ENCODE data around the gene FGFR4. TPM values are rescaled to one million over a fixed set of nuclear protein-coding genes. Genes with fewer than 3 reads are reported as not detected.

Gene FGFR4
- total and polyA plus RNA-seq, 2 donors (not counting 1 experiment from before 2014, with no cell fraction given) = 1.2 to 2.7 TPM

DNA sequence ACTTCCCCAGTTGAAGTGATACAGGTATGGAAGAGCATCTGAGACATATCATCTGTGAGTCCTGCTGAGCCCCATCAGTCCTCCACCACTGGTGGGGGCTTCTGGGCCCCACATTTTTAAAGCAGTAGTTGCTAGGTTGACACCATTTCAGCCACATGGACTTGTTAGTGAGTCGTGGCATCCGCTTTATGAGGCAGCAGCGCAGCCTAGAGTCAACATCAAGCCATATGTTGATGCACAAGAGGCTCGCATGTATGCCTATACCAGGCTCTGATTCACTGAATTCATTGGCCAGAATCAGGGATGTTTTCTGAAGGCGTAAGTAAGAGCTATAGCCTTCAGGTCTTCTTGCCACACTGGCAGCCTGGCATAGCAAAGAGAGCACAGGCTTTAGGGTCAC, 37.4 kb upstream of the FGFR4 start:
- H3K79me2 ChIP-seq (ENCODE audit: control insufficient read depth, insufficient read depth, low read length) = no peaks in the 10 kb centered on the region
- H3K9ac ChIP-seq (ENCODE audit: low read length) = no peak overlapping the region
- ChIA-PET CTCF (interaction anchor here (1.5 kb wide), 1 partner anchor 22 kb away, joined by 6 read pairs; no protein-coding TSS in a partner anchor), POLR2A (no interaction called here)
- Mint-ChIP-seq H3K4me3 (no peak overlapping the region), H3K9me3 (ENCODE audit: insufficient read depth) (no peaks in the 10 kb centered on the region), H3K27me3 (no peaks in the 10 kb centered on the region), H3K4me1 (no peaks in the 10 kb centered on the region), H3K27ac (no peak overlapping the region)
- no peak overlapping the region for H3K4me2 ChIP-seq (replicated peaks; ENCODE audit: low read depth, low read length, poor library complexity, severe bottlenecking)
- no peak overlapping the region for H3K27ac ChIP-seq (ENCODE audit: low read length in 2 of 2)
- ATAC-seq (ENCODE audit: low read depth) (no peak), DNase-seq (no peak)
- no peaks in the 10 kb centered on the region for H3K27me3 ChIP-seq (replicated peaks in 1 of 4; ENCODE audit: control extremely low read depth in 1 of 4, control insufficient read depth in 3 of 4, insufficient read depth in 4 of 4, low read length in 3 of 4)
- no peaks in the 10 kb centered on the region for H4K20me1 ChIP-seq (ENCODE audit: control insufficient read depth, insufficient read depth, low read length, poor library complexity, severe bottlenecking)
- no peaks in the 10 kb centered on the region for H3K9me3 ChIP-seq (ENCODE audit: control extremely low read depth in 1 of 3, control insufficient read depth in 2 of 3, insufficient read depth in 1 of 3, low read length in 2 of 3)
- H3K4me1 ChIP-seq (ENCODE audit: control insufficient read depth in 2 of 2, insufficient read depth in 2 of 2, low read length in 2 of 2) = no peaks in the 10 kb centered on the region
- H3K36me3 ChIP-seq (replicated peaks in 1 of 2; ENCODE audit: control extremely low read depth in 1 of 2, control insufficient read depth in 1 of 2, extremely low read depth in 1 of 2, insufficient read depth in 2 of 2, low read length in 1 of 2) = peaks cover 1 to 51% of the 10 kb centered on the region in 2 experiments
- no peak overlapping the region for H2AFZ ChIP-seq (ENCODE audit: insufficient read depth, low read depth, low read length, poor library complexity, severe bottlenecking)
- no peak for TF ChIP-seq EZH2 (IDR thresholded peaks at IDR 0.05; ENCODE audit: borderline replicate concordance, insufficient read depth, low read depth, low read length, poor library complexity, severe bottlenecking)
- TF ChIP-seq, protein P1, sequence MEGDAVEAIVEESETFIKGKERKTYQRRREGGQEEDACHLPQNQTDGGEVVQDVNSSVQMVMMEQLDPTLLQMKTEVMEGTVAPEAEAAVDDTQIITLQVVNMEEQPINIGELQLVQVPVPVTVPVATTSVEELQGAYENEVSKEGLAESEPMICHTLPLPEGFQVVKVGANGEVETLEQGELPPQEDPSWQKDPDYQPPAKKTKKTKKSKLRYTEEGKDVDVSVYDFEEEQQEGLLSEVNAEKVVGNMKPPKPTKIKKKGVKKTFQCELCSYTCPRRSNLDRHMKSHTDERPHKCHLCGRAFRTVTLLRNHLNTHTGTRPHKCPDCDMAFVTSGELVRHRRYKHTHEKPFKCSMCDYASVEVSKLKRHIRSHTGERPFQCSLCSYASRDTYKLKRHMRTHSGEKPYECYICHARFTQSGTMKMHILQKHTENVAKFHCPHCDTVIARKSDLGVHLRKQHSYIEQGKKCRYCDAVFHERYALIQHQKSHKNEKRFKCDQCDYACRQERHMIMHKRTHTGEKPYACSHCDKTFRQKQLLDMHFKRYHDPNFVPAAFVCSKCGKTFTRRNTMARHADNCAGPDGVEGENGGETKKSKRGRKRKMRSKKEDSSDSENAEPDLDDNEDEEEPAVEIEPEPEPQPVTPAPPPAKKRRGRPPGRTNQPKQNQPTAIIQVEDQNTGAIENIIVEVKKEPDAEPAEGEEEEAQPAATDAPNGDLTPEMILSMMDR (IDR thresholded peaks at IDR 0.05) = no peak
- intact Hi-C loops (cut with micrococcal nuclease) = no loop called here
- H3K4me3 ChIP-seq (ENCODE audit: control extremely low read depth in 1 of 5, extremely low read depth in 1 of 5, insufficient read depth in 1 of 5, low read depth in 2 of 5, low read length in 4 of 5) = no peak overlapping the region
- over 99% methylated on average over 5 of the region's 5 CpGs for WGBS (ENCODE audit: insufficient coverage)

DNA sequence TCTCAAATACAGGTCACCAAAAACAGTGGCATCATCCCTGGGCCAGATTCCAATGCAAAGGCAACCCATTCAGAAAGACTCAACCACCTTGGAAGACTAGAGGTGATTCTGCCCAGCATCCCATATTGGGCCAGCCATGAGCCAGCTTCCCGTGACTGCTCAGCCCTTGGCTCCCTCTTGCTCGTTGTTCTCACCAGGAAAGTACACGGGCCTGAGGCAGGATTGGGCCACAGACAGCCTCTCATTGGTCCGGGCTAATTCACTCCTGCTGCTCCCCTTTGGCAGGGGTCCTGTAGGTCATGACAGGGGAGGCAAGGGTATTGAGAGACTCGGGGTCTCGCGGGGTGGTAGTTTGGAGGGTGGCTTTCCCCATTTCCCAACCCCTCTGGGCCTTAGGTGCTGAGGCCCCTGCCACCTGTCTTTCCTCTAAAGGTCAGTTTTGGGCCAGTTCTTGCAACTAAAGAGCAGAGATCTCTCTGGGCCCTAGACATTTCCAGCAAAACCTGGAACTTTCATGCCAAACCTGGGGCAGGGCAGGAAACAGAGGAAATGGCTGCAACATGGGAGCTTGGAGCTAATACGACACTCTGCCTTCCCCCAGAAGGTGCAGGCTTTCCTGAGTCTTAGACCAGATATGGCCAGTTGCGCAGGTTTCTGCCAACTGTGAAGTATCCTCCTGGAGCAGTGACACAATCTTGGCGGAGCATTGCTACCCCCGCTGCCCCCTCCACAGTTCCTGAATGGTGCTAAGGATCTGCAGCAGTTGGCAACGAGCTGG, 22.0 kb upstream of the FGFR4 start:
- H3K4me1 Mint-ChIP-seq = peaks cover 14% of the 10 kb centered on the region
- H3K4me2 ChIP-seq (replicated peaks; ENCODE audit: low read depth, low read length, poor library complexity, severe bottlenecking) = no peak overlapping the region
- 100% methylated on average over 9 of the region's 12 CpGs for WGBS (ENCODE audit: insufficient coverage)
- ChIA-PET CTCF (interaction anchor here (0.6 to 1.8 kb wide), 2 partner anchors 9 to 63 kb away, joined by 4 to 5 read pairs; no protein-coding TSS in a partner anchor), POLR2A (interaction anchor here (0.6 kb wide), 1 partner anchor 18 kb away, joined by 5 read pairs; no protein-coding TSS in a partner anchor)
- H3K36me3 ChIP-seq (replicated peaks in 1 of 2; ENCODE audit: control extremely low read depth in 1 of 2, control insufficient read depth in 1 of 2, extremely low read depth in 1 of 2, insufficient read depth in 2 of 2, low read length in 1 of 2) = peaks cover 0 to 28% of the 10 kb centered on the region in 2 experiments
- DNase-seq (no peak), ATAC-seq (ENCODE audit: low read depth) (no peak)
- H2AFZ ChIP-seq (ENCODE audit: insufficient read depth, low read depth, low read length, poor library complexity, severe bottlenecking) = no peak overlapping the region
- H3K9me3 Mint-ChIP-seq (ENCODE audit: insufficient read depth) = no peaks in the 10 kb centered on the region
- TF ChIP-seq, protein P1 (IDR thresholded peaks at IDR 0.05) = no peak
- TF ChIP-seq EZH2 (IDR thresholded peaks at IDR 0.05; ENCODE audit: borderline replicate concordance, insufficient read depth, low read depth, low read length, poor library complexity, severe bottlenecking) = no peak
- intact Hi-C loops (cut with micrococcal nuclease) = no loop called here
- H3K27me3 ChIP-seq (replicated peaks in 1 of 4; ENCODE audit: control extremely low read depth in 1 of 4, control insufficient read depth in 3 of 4, insufficient read depth in 4 of 4, low read length in 3 of 4) = no peaks in the 10 kb centered on the region
- H3K27ac ChIP-seq (ENCODE audit: low read length in 2 of 2) = no peak overlapping the region
- no peak overlapping the region for H3K9ac ChIP-seq (ENCODE audit: low read length)
- peaks cover 0 to 14% of the 10 kb centered on the region in 2 donors for H3K4me1 ChIP-seq (ENCODE audit: control insufficient read depth in 2 of 2, insufficient read depth in 2 of 2, low read length in 2 of 2)
- no peaks in the 10 kb centered on the region for H3K9me3 ChIP-seq (ENCODE audit: control extremely low read depth in 1 of 3, control insufficient read depth in 2 of 3, insufficient read depth in 1 of 3, low read length in 2 of 3)
- no peak overlapping the region for H3K4me3 Mint-ChIP-seq
- H4K20me1 ChIP-seq (ENCODE audit: control insufficient read depth, insufficient read depth, low read length, poor library complexity, severe bottlenecking) = no peaks in the 10 kb centered on the region
- H3K79me2 ChIP-seq (ENCODE audit: control insufficient read depth, insufficient read depth, low read length) = no peaks in the 10 kb centered on the region
- no peak overlapping the region for H3K4me3 ChIP-seq (ENCODE audit: control extremely low read depth in 1 of 5, extremely low read depth in 1 of 5, insufficient read depth in 1 of 5, low read depth in 2 of 5, low read length in 4 of 5)
- no peaks in the 10 kb centered on the region for H3K27me3 Mint-ChIP-seq
- H3K27ac Mint-ChIP-seq = no peak overlapping the region

Measured in B cell (primary cell).